SJSA1 (cell line): Measurements from ENCODE around the gene KLHL6. TPM values are rescaled to one million over a fixed set of nuclear protein-coding genes. Genes with fewer than 3 reads are reported as not detected.

Experiments used
- DNase-seq, 2 experiments: peaks; one replicate each; pipeline ENCODE4 v3.0.0-alpha.2; 2015 to 2020; ENCODE audit warnings: low spot score in 2 of 2, low read depth in 1 of 2
- H3K27ac ChIP-seq: fragments of 250-450 bp; sonication (Bioruptor Pico); 2 replicates; pipeline ENCODE4 v1.5.1; 2020; ENCODE audit warnings: mild to moderate bottlenecking, moderate library complexity
- H3K27me3 ChIP-seq: fragments of 250-450 bp; sonication (Bioruptor Pico); replicated peaks from 2 replicates; pipeline ENCODE4 v1.5.1; 2020; ENCODE audit warnings: mild to moderate bottlenecking, moderate library complexity
- H3K36me3 ChIP-seq: fragments of 250-450 bp; sonication (Bioruptor Pico); 2 replicates; pipeline ENCODE4 v1.5.1; 2020; ENCODE audit warnings: mild to moderate bottlenecking
- H3K4me1 ChIP-seq: fragments of 250-450 bp; sonication (Bioruptor Pico); replicated peaks from 2 replicates; pipeline ENCODE4 v1.6.1; 2021; ENCODE audit warnings: mild to moderate bottlenecking
- H3K4me3 ChIP-seq: fragments of 250-450 bp; sonication (Bioruptor Pico); 2 replicates; pipeline ENCODE4 v1.5.1; 2020; ENCODE audit warnings: mild to moderate bottlenecking
- H3K9me3 ChIP-seq: fragments of 250-450 bp; sonication (Bioruptor Pico); replicated peaks from 2 replicates; pipeline ENCODE4 v1.5.1; 2020; ENCODE audit warnings: mild to moderate bottlenecking
- total RNA-seq: library from RNA; depleted of rRNA; stranded (reverse); fragments of >200 nt; shearing (Covaris generic); gene quantifications from 2 replicates; pipeline ENCODE4 v1.2.3, GENCODE V29; 2014

Gene KLHL6
- total RNA-seq, 1 experiment from 2014 or later = not detected

- H3K4me1 ChIP-seq = no peaks in the 10 kb centered on the region
- DNase-seq = no peak
- H3K9me3 ChIP-seq = no peaks in the 10 kb centered on the region
- no peaks in the 10 kb centered on the region for H3K27me3 ChIP-seq
- no peaks in the 10 kb centered on the region for H3K36me3 ChIP-seq
- H3K27ac ChIP-seq = no peak overlapping the region
- H3K4me3 ChIP-seq = no peak overlapping the region
Measured at GRCh38 chr3:183498634-183499033, 56.9 kb downstream of the KLHL6 start.

- no peak overlapping the region for H3K4me3 ChIP-seq
- no peaks in the 10 kb centered on the region for H3K9me3 ChIP-seq
Measured at GRCh38 chr3:183497313-183497712, 58.2 kb downstream of the KLHL6 start.

GRCh38 chr3:183496311-183496710, 59.2 kb downstream of the KLHL6 start:
- Histone ChIP-seq H3K27ac (no peak overlapping the region), H3K27me3 (no peaks in the 10 kb centered on the region), H3K36me3 (no peaks in the 10 kb centered on the region), H3K4me3 (no peak overlapping the region), H3K4me1 (no peaks in the 10 kb centered on the region), H3K9me3 (no peaks in the 10 kb centered on the region)
- no peak for DNase-seq

More at GRCh38 chr3:183497313-183497712, 58.2 kb downstream of the KLHL6 start:
- DNase-seq = no peak
- Histone ChIP-seq H3K4me1 (no peaks in the 10 kb centered on the region), H3K36me3 (no peaks in the 10 kb centered on the region), H3K27me3 (no peaks in the 10 kb centered on the region), H3K27ac (no peak overlapping the region)

DNA sequence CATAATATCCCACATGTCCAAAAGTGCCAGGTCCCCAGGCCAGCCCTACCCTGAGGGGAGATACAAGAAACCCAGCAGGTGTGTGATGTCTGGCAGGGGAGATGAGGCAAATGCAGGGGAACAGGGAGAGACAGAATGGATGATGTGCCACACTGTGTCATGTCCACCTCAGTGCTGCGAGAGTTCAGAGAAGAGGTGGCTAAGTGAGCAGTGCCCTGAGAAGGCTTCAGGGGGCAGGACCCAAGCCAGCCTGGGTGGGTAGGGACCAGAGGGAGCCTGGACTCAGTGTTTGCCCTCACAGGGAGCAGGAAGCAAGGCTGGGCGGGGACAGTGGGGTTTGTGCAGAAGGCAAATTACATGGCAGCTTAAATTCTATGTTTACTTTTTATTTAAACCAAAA, 61.2 kb downstream of the KLHL6 start:
- Histone ChIP-seq H3K27me3 (no peaks in the 10 kb centered on the region), H3K4me3 (no peak overlapping the region), H3K4me1 (no peaks in the 10 kb centered on the region), H3K9me3 (no peaks in the 10 kb centered on the region), H3K36me3 (no peaks in the 10 kb centered on the region), H3K27ac (no peak overlapping the region)
- no peak for DNase-seq

GRCh38 chr3:183493296-183494045, 62.0 kb downstream of the KLHL6 start:
- Histone ChIP-seq H3K4me1 (no peaks in the 10 kb centered on the region), H3K27ac (no peak overlapping the region), H3K4me3 (no peak overlapping the region), H3K9me3 (no peaks in the 10 kb centered on the region), H3K36me3 (no peaks in the 10 kb centered on the region), H3K27me3 (no peaks in the 10 kb centered on the region)
- peak in 1 of 2 experiments; percentile 1 for DNase-seq

DNA sequence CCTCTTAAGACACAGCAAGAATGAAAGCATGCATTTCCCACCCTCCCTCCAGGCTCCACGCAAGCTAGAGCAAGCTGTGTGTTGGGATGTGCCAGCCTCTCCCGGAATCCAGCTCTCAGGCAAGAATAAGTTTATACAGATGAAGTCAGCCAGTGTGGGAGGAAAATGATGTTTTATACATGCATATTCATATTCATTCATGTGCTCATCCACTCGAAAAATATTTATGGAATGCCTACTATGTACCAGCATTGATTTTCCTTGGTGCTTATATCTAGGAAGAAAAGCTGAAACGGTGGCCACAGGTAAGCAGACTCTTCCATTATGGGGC, 62.7 kb downstream of the KLHL6 start:
- DNase-seq = no peak
- Histone ChIP-seq H3K36me3 (no peaks in the 10 kb centered on the region), H3K4me3 (no peak overlapping the region), H3K4me1 (no peaks in the 10 kb centered on the region), H3K27ac (no peak overlapping the region), H3K9me3 (no peaks in the 10 kb centered on the region), H3K27me3 (no peaks in the 10 kb centered on the region)

DNA sequence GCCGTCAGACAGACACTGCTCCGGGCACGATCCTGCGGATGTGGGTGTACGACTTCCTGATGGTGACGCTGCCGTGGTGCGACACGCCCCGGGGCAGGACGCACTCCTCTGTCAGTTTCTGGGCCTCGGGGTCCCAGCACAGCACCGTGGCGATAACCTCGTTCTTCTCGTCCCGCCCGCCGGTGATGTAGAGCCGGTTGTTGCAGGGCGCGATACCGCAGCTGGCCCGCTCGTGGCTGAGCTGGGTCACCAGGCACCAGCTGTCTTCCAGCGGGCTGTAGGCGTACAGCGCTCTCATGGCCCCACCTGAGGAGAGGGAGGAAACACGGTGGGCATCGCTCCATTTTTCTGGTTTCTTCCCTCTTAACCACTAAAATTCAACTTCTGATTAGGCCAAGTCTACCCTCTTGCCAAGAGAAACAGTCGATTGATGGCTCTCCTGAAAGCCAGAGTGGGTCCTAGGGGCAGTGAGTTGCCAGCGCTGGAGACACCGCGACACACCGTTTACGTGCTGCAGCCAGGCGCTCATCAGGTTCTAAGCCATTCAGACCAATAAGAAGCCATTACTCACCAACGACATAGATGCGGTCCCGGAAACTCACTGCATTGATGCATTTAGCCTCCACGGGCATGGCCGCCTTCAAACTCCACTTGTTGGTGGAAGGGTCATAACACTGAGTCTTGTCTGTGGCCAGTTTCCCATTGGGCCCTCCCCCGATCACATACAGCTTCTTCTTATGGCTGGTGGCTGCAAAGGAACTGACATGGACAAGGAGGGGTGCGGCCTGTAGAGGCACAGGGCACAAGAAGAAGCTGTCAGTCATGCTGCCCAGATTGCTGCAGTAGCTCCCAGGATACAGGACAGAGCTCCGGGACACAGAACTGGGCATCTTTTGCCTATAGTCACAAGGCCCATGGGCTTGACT, 63.3 kb downstream of the KLHL6 start:
- Histone ChIP-seq H3K27ac (no peak overlapping the region), H3K4me3 (no peak overlapping the region), H3K9me3 (no peaks in the 10 kb centered on the region), H3K27me3 (no peaks in the 10 kb centered on the region), H3K4me1 (no peaks in the 10 kb centered on the region), H3K36me3 (no peaks in the 10 kb centered on the region)
- DNase-seq = no peak

- H3K4me1 ChIP-seq = no peaks in the 10 kb centered on the region
- DNase-seq = no peak
- no peak overlapping the region for H3K27ac ChIP-seq
- H3K36me3 ChIP-seq = no peaks in the 10 kb centered on the region
- H3K27me3 ChIP-seq = no peaks in the 10 kb centered on the region; the same call in 1 of the 2 replicates
- no peak overlapping the region for H3K4me3 ChIP-seq
- H3K9me3 ChIP-seq = no peaks in the 10 kb centered on the region
Measured at GRCh38 chr3:183491109-183491922, 64.2 kb downstream of the KLHL6 start.

DNA sequence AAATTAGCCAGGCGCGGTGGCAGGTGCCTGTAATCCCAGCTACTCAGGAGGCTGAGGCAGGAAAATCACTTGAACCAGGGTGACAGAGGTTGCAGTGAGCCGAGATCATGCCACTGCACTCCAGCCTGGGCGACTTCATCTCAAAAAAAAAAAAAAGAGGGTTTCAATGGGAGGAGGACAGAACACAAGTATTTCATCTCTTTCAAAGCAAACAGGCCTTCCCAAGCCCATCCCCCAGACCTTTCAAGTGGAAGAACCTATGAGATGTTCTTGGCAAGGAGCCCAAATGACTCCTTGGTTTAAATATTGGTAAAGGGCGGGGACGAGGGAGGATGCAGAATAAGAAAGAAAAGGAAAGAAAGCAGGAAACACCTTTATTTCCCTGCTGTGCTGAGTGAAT, 64.9 kb downstream of the KLHL6 start:
- Histone ChIP-seq H3K36me3 (no peaks in the 10 kb centered on the region), H3K9me3 (no peaks in the 10 kb centered on the region), H3K27ac (no peak overlapping the region), H3K4me1 (no peaks in the 10 kb centered on the region), H3K4me3 (no peak overlapping the region), H3K27me3 (no peaks in the 10 kb centered on the region; the same call in 1 of the 2 replicates)
- no peak for DNase-seq

DNA sequence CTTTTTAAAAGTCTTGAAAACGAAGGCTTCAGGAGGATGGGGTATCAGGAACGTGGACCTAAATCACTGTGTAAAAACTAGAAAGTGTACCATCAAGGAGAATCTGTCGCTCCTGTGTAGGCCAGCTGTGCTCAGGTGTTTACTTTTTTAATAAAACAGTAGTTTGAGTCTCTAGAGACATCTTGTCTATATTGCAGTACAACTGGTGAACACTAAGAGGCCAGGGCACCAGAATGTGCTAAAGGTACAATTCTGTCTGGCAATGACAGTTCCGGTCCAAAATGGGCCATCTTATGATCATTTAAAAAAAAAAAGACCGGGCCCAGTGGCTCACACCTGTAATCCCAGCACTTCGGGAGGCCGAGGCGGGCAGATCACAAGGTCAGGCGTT, 65.3 kb downstream of the KLHL6 start:
- Histone ChIP-seq H3K27me3 (no peaks in the 10 kb centered on the region; the same call in 1 of the 2 replicates), H3K36me3 (no peaks in the 10 kb centered on the region), H3K4me1 (no peaks in the 10 kb centered on the region), H3K4me3 (no peak overlapping the region), H3K9me3 (no peaks in the 10 kb centered on the region), H3K27ac (no peak overlapping the region)
- DNase-seq = no peak

GRCh38 chr3:183489455-183490210, 65.9 kb downstream of the KLHL6 start:
- H3K27ac ChIP-seq = no peak overlapping the region
- no peaks in the 10 kb centered on the region; the same call in 1 of the 2 replicates for H3K27me3 ChIP-seq
- no peaks in the 10 kb centered on the region for H3K9me3 ChIP-seq
- no peaks in the 10 kb centered on the region for H3K36me3 ChIP-seq
- DNase-seq = no peak
- no peak overlapping the region for H3K4me3 ChIP-seq
- H3K4me1 ChIP-seq = no peaks in the 10 kb centered on the region

DNA sequence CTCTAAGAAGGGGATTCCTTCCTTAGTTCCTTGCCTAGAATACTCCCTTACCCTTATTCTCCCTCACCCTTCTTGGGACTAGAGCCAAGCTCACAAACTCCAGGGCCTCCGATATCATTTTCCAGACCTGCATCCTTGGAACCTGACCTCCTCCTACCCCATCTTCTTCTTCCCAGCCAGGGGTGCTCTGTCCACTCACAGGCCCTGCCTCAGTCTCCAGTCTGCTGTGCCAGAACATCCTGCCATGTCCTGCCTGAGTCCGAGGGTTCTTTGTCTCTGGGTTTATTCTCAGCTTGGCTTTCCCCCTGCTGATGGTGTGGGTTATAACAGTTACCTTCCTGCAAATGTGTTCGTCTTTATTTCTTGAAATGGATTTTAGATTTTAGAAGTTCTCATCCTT, 67.2 kb downstream of the KLHL6 start:
- no peak for DNase-seq
- Histone ChIP-seq H3K9me3 (no peaks in the 10 kb centered on the region), H3K4me1 (no peaks in the 10 kb centered on the region), H3K27me3 (no peaks in the 10 kb centered on the region; the same call in 1 of the 2 replicates), H3K4me3 (no peak overlapping the region), H3K27ac (no peak overlapping the region), H3K36me3 (no peaks in the 10 kb centered on the region)

DNA sequence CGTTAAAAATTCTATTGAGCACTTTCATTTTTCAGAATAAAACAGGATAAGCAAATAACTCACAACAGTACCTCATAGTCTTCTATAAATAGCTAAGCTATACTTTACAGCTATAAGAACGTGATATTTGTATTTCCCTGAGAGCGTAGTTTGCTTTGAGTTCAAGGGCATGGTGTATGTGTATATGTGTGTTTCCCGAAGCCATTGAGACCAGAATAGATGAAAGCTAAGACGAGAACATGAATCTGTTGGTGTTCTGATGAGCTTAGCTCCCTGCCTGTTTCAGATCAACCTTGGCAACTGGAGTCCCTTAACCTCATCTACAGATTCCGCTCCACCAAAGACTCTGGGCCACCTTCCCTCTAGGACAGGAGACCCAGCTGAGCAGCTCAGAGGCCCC, 67.6 kb downstream of the KLHL6 start:
- Histone ChIP-seq H3K4me3 (no peak overlapping the region), H3K27me3 (no peaks in the 10 kb centered on the region; the same call in 1 of the 2 replicates), H3K36me3 (no peaks in the 10 kb centered on the region), H3K27ac (no peak overlapping the region), H3K4me1 (no peaks in the 10 kb centered on the region), H3K9me3 (no peaks in the 10 kb centered on the region)
- no peak for DNase-seq
